ENCODE results near the gene PIP4P1. TPM values are rescaled to one million over a fixed set of nuclear protein-coding genes. Genes with fewer than 3 reads are reported as not detected.

Gene PIP4P1
- total and polyA plus RNA-seq, 2 donors from 2014 or later: 33.3 to 35.7 TPM

DNA sequence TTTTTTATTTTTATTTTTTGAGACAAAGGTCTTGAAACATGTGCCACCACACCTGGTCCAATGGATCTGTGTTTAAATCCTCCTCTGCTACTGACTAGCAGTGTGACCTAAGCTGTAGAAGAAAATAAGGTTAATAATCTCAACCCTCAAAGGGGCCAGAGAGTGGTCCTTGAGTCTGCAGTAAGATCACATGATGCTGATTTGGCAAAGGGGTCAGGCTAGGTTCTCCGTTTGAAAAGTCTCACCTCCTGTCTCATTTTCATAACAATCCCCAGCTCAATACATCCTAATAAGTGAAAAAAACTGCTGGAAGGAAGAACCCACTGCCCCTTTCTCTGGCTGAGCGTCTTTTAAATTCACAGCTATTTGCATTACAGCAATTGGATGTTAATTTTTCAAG is 40.0 kb downstream of the PIP4P1 start:
- no peak overlapping the region for H3K27ac ChIP-seq (ENCODE audit: low read depth in 2 of 2, low read length in 2 of 2)
- no peaks in the 10 kb centered on the region for H3K27me3 ChIP-seq (ENCODE audit: control insufficient read depth, insufficient read depth, low read length)
- H3K9ac ChIP-seq (ENCODE audit: low read length in 3 of 3): no peak overlapping the region
- TF ChIP-seq, protein P1, sequence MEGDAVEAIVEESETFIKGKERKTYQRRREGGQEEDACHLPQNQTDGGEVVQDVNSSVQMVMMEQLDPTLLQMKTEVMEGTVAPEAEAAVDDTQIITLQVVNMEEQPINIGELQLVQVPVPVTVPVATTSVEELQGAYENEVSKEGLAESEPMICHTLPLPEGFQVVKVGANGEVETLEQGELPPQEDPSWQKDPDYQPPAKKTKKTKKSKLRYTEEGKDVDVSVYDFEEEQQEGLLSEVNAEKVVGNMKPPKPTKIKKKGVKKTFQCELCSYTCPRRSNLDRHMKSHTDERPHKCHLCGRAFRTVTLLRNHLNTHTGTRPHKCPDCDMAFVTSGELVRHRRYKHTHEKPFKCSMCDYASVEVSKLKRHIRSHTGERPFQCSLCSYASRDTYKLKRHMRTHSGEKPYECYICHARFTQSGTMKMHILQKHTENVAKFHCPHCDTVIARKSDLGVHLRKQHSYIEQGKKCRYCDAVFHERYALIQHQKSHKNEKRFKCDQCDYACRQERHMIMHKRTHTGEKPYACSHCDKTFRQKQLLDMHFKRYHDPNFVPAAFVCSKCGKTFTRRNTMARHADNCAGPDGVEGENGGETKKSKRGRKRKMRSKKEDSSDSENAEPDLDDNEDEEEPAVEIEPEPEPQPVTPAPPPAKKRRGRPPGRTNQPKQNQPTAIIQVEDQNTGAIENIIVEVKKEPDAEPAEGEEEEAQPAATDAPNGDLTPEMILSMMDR (IDR thresholded peaks at IDR 0.05; ENCODE audit: borderline replicate concordance, extremely low read depth, insufficient read depth): no peak
- FAIRE-seq (no peak), DNase-seq (no peak)
- H3K4me1 ChIP-seq (ENCODE audit: control insufficient read depth in 2 of 3, insufficient read depth in 2 of 3, low read depth in 1 of 3, low read length in 3 of 3): no peaks in the 10 kb centered on the region
- H3K9me3 ChIP-seq (ENCODE audit: control insufficient read depth in 2 of 3, insufficient read depth in 1 of 3, low read length in 3 of 3): no peaks in the 10 kb centered on the region
- H3K36me3 ChIP-seq (ENCODE audit: control insufficient read depth in 2 of 3, insufficient read depth in 3 of 3, low read length in 3 of 3): no peaks in the 10 kb centered on the region
- no peak overlapping the region for H3K4me3 ChIP-seq (ENCODE audit: low read length in 3 of 3)
- intact Hi-C loops (cut with DNase I): no loop called here

DNA sequence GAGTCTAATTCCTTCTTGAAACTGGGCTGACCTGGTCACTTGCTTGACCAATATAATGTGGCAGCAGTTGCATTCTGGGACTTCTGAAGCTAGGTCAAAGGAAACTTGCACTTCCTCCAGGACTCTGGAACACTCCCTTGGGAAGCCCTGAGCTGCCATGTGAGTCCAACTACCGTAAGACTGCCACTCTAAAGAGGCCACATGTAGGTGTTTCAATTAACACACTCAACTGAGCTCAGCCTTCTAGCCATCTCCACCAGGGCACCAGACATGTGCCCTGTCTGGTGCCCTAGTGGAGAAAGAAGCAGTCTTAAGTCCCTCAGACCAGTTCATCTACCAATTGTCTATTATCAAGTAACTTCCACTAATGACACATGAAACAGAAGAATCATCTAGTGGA is 41.8 kb downstream of the PIP4P1 start:
- Histone ChIP-seq H3K9me3 (ENCODE audit: control insufficient read depth in 2 of 3, insufficient read depth in 1 of 3, low read length in 3 of 3) (no peaks in the 10 kb centered on the region), H3K9ac (ENCODE audit: low read length in 3 of 3) (no peak overlapping the region), H3K4me3 (ENCODE audit: low read length in 3 of 3) (no peak overlapping the region), H3K27me3 (ENCODE audit: control insufficient read depth, insufficient read depth, low read length) (no peaks in the 10 kb centered on the region), H3K27ac (ENCODE audit: low read depth in 2 of 2, low read length in 2 of 2) (no peak overlapping the region), H3K4me1 (ENCODE audit: control insufficient read depth in 2 of 3, insufficient read depth in 2 of 3, low read depth in 1 of 3, low read length in 3 of 3) (peaks cover 0 to 3% (median 0%) of the 10 kb centered on the region in 3 donors), H3K36me3 (ENCODE audit: control insufficient read depth in 2 of 3, insufficient read depth in 3 of 3, low read length in 3 of 3) (no peaks in the 10 kb centered on the region)
- no peak for DNase-seq
- intact Hi-C loops (cut with DNase I): loop anchor here (10.0 kb wide), 1 partner anchor 185 kb away; no protein-coding TSS in a partner anchor
- FAIRE-seq: no peak
- TF ChIP-seq, protein P1 (IDR thresholded peaks at IDR 0.05; ENCODE audit: borderline replicate concordance, extremely low read depth, insufficient read depth): no peak

DNA sequence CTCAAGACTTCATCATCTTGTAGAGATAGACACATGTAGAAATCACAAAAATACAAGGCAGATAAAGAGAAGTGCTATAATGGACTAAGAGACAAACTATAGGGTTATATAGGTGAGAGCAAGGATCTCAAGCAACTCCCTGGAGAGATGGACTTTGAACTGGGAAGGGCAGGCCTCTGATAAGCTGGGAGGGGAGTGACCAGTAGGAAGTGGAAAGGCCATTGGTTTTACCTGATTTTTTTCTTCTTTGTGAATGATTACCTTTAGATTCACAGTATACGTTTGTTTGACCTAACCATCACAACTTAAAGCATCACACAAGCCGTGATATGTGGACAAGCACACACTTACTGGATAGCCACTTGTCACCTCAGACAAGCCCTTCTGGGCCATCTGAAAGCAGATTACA is 42.7 kb downstream of the PIP4P1 start:
- Histone ChIP-seq H3K9me3 (ENCODE audit: control insufficient read depth in 2 of 3, insufficient read depth in 1 of 3, low read length in 3 of 3) (no peaks in the 10 kb centered on the region), H3K36me3 (ENCODE audit: control insufficient read depth in 2 of 3, insufficient read depth in 3 of 3, low read length in 3 of 3) (no peaks in the 10 kb centered on the region), H3K4me3 (ENCODE audit: low read length in 3 of 3) (no peak overlapping the region), H3K27me3 (ENCODE audit: control insufficient read depth, insufficient read depth, low read length) (no peaks in the 10 kb centered on the region), H3K9ac (ENCODE audit: low read length in 3 of 3) (no peak overlapping the region), H3K4me1 (ENCODE audit: control insufficient read depth in 2 of 3, insufficient read depth in 2 of 3, low read depth in 1 of 3, low read length in 3 of 3) (peaks cover 0 to 7% (median 3%) of the 10 kb centered on the region in 3 donors), H3K27ac (ENCODE audit: low read depth in 2 of 2, low read length in 2 of 2) (no peak overlapping the region)
- TF ChIP-seq, protein P1 (IDR thresholded peaks at IDR 0.05; ENCODE audit: borderline replicate concordance, extremely low read depth, insufficient read depth): no peak
- no peak for DNase-seq
- intact Hi-C loops (cut with DNase I): loop anchor here (10.0 kb wide), 1 partner anchor 186 kb away; no protein-coding TSS in a partner anchor
- no peak for FAIRE-seq

Measured in kidney (tissue), 14 donors.